Stimulated activated CD8-positive, alpha-beta memory T cell treated with anti-CD3 and anti-CD28 coated beads, Interleukin-2, amount 100 ng/mL, for 48 hours (primary cell): ENCODE data around the gene CEP112.
"Not testable (repeated sequence)": the region's sequence is repeated elsewhere in the genome, so short reads cannot be mapped to it uniquely, and the experiment has no call there.

Source experiments
- DNase-seq, 2 donors: peaks; one replicate each; pipeline ENCODE4 v3.0.0-alpha.2; 2020; ENCODE audit warnings: low read depth in 2 of 2

Gene CEP112

DNA sequence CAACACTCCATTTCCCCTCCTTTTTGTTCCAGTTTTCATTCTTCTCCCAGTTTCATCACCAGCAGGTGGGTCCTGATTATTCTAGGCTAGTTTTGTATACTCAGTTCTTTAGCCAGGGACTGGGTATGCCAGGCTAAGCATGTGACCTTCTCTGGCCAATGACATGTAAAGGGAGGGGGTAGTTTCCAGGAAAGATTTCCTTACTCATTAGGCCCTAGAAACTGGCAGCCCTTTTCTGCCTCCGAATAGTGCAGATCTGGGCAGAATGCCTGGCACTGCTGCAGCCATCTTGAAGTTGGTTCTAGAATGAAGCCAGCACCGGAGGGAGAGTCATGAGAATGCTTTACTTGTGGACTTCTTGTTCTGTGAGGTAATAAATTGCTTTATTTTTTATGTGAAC is 503.6 kb downstream of the CEP112 start:
- no peak for DNase-seq

DNA sequence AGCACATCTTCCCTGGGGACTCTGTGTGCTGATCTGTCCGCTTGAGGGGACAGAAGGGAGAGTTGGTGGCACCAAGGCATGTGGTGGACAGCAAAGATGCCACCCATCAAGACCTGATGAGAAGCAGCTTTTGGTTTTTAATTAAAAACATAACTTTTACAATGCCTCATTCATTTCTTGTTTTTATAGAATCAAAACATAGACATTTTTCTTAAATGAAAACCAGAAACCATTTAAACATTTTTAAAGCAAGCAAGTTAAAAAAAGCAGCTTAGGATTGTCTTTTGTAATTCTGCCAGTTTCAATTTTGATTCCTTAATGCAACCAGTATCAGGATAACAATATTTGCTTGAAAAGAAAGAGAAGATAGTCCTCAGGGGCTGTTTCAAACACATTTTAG is 506.8 kb downstream of the CEP112 start:
- no peak for DNase-seq

DNA sequence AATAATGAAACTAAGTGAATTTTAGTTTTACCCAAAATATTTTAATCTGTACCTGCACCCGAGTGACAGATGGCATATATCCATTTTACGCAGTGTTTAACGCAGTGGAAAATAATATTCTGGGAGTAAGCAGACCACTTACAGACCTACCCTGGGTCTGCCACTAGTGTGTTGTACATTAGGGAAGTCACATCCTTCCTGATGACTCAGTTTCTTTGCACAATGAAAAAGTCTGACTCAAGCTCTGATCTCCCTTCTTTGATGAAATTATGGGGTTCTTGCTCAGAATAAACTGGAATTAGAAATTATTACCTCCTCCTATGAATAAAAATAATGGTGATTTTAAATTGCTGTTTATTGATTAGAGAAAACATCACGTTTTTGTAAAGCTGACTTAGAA is 507.3 kb downstream of the CEP112 start:
- no peak for DNase-seq

DNA sequence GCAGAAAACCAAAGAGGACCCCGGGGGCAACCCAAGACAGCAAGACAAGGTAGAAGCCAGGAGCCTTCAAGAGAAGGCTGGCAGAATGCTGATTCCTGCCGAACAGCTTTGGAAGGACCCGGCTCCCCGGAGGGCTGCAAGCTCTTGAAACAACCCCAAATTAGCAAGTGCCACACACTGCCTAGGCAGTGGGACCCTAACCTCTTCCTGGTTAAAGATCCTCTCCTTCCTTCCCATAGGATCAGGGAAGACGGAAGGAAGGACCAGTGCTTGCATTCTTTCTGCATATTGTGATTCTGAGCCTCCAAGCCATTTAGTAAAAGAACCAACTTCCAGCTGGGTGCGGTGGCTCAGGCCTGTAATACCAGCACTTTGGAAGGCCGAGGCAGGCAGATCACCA is 508.5 kb downstream of the CEP112 start:
- no peak for DNase-seq

DNA sequence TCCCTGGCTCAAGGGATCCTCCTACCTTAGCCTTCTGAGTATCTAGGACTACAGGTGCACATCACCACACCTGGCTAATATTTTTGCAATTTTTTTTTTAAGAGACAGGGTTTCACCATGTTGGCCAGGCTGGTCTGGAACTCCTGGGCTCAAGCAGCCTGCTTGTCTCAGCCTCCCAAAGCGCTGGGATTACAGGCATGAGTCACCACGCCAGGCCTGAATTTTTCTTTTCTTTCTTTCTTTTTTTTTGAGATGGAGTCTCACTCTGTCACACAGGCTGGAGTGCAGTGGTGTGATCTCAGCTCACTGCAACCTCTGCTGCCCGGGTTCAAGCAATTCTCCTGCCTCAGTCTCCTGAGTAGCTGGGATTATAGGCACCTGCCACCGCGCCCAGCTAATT is 510.2 kb downstream of the CEP112 start:
- not testable (repeated sequence) for DNase-seq

DNA sequence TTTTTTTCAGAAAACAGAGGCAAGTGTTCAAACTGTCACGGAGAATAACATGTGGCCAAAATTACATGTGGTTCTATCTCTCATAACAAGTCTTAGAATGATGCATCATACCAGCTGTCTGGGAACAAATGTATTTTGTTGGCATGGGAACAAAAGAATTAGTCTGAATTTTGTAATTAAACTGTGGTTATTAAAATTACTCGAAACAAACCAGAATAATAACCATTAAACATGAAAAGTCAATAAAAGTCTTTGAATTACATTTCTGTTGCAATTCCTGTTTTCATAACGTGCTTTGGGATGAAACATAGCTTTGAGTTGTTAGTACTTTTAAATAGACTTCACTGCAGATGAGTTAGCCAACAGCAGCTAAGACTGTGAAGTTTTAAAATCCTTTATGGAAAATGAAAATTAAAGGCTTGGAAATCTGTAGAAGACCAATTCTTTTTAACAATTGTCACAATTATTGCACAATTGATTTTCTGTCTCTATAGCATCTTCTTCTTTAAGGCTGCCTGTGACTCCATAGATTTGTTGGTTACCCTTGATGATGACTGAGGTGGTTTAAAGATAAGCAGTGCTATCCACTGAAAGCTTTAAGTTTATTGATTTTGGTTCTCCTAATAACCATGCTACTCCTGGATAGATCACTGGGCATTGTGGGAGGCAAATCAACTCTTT is 512.6 kb downstream of the CEP112 start:
- DNase-seq = no peak

DNA sequence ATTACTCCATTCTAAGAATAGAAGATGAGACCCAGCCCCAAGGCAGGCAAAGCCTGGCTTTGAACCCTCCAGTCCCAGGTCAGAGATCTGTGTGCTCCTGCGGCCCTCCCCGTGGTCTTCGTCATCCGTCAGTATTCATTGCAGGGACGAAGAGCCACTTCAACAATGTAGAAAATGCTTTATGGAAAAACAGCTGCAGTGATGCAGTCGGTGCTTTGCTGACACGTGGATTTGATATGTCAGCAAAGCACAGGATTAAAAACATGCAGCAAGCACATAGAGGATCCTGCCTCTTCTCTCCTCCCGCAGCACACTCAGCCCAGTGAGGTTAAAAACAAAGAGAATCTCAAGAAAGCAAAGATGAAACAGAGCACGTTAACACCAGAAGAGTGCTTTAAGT is 513.4 kb downstream of the CEP112 start:
- DNase-seq = no peak

DNA sequence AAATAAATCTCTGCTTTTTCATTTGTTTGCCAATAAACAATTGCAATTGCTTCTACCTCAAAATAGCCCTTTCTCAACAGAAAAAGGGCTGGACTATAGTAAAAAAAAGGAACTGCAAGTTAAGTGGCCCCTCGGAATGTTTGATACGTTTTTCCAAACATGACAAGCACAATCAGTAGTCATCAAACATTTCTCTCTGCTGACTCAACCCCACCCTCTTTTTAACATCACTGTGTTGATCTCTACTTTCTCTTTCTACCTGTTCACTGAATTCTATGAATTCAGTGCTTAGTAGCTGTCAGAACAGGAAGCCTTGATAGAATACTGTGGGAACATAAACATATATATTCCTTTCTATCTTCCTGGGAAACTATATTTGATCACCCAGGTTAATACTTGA is 514.0 kb downstream of the CEP112 start:
- no peak for DNase-seq

DNA sequence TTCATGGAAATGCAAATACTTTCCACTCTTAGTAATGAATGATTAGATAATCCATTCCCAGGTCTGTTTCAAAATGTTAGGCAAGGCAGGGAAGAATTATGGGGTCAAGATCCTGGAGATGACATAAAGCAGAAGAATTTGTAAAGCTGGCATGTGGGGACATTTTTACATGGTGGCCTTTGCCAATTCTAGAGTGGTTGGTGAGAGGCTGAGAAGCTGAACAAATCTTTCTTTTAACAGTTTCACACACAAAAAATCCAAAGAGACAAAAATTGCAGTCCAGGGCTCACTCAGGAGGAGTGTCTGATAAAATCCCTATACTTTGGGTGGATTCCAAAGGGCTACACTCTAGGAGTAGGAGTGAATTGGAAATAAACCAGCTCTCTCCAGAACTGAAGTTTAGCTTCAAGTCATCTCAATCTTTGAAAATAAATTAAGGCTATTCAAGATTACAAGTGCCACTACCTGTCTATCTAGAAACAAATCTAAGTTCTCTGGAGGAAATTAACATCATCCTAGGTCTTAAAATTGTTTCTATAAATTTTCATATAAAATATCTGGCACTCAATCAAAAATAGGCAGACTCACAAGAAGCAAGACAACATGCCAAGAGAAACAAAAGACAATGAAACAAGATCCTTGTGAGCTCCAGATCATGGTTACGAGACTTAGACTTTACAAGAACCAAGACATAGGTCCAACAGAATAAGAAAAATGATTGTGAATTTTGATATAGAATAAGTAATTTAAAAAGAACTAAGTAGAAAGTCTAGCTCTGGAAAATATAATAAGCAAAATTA is 517.5 kb downstream of the CEP112 start:
- DNase-seq = no peak

DNA sequence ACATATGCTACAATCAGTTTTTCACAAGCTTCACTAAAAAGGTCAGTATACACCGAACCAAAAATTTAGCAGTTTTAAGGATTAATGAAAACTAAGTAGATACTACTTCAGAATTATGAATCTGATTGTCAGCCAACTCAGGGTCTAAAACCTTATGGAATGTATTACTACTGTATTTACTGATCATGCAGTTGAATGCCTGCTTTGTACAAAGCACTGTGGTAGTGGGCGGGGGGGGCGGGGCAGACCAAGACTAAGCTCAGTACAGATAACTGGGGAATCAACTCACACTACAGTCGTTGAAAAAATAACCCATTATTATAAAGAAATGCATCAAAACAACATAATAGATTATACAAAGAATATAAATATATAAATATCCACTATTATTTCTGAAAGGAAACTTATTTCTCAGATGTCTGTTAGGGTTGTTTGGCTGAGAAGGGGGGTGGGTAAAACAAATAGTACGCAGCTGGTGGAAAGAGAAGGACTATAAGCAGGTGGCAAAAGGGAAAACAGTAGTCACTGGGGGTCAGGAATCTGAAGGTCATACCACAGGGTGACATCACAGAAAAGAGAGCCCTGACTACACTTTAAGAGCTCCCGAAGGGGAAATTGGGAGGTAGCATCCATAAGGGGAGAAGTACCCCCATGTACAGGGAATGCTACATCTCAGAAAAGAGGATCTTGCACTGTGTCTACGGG is 521.1 kb downstream of the CEP112 start:
- no peak for DNase-seq

DNA sequence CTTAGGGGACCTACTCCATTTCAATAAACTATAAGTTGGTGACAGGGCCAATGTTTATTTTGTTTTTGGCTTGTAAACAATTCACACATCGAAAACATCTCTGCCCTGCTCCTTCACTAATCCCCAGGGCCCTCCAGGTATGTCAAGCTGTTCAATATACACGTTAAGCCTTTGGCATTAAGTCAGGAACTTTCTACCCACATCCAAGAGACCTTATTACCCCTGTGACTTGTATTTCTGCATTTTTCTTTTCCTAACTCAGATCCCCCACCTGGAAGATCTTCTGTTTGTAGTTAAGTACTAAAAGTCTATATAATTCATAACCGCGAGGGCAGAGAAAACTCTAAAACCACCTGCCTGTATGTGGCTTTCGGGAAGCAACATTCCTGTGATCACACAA is 523.7 kb downstream of the CEP112 start:
- no peak for DNase-seq

DNA sequence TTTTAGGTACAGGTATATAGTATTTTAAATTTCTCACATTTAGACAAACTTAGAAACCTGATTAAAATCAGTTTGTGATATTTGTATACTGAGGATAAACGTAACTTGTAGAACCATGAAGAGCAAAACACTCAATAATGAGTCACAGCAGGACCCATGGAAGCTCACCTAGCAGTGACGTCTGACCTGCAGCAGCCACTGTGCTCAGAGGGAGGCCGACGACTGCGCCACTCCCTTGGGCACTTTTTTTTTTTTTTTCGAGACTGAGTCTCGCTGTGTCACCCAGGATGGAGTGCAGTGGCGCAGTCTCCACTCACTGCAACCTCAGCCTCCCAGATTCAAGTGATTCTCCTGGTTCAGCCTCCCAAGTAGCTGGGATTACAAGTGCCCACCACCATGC is 524.3 kb downstream of the CEP112 start:
- DNase-seq = no peak

DNA sequence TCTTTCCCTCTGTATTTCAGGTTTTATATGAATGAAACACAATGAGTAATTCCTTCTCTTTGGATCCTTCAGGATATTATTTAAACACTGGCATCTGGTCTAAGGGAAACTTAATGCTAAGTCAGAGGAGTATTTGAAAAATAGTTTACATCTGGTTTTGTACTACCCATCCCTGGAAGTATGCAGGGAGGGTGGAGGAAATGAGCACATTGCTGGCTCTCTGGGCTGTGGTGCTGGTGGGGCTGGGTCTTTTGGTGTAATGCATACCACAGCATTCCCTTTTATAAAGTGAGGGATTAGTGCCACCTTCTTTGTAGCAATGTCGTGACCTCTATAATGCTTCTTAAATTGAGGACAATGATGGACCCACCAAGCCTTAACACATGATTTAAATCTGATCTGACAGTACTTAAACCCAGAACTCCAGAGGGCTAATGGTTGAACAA is 525.0 kb downstream of the CEP112 start:
- DNase-seq = no peak

DNA sequence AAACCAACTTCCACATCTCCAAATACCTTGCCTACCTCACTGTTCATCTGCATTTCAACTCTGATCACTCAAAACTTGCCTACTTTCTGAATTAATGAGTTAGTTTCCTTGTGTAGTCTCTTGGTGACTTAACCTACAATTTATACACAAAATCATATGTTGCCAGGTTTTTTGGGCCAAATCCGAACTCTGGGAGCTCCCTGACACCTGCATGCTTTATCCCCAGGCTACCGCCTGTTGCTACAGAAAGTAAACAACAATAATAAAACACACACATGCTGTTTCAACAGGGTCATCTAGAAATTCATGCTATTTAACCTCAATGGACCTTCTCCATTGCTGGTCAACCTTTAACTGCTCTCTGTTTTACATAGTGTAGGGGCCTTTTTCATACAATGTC is 526.0 kb downstream of the CEP112 start:
- DNase-seq = no peak

DNA sequence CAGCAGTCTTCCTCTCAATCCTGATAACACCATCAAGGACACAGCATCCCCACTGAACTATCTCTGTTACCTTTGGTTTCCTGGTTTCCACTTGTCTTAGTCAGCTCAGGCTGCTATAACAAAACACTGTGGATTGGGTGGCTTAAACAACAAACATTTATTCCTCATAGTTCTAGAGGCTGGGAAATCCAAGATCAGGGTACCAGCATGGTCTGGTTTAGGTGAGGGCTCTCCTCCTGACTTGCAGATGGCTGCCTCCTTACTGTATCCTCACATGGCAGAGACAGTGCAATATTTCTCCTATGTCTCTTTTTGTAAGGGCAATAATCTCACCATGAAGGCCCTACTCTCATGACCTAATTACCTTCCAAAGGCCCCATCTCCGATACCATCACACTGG is 527.2 kb downstream of the CEP112 start:
- DNase-seq = no peak

DNA sequence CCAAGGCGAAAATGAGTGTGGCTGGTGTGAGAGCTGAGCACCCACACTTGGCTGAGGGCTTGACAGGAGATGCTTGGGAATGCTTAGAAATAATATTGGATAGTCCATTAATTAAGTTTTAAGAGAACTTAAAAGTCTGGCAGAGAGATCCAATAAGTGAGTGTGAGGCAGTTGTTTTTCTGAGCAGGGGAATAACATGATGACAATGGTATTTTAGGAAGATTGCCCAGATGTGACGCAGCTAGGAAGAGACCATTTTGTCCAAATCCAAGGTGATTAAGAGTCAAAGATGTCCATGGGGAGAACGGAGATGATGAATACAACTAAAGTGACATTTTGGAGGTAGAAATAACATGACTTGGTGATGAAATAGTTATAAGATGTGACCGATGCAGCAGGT is 527.7 kb downstream of the CEP112 start:
- no peak for DNase-seq

DNA sequence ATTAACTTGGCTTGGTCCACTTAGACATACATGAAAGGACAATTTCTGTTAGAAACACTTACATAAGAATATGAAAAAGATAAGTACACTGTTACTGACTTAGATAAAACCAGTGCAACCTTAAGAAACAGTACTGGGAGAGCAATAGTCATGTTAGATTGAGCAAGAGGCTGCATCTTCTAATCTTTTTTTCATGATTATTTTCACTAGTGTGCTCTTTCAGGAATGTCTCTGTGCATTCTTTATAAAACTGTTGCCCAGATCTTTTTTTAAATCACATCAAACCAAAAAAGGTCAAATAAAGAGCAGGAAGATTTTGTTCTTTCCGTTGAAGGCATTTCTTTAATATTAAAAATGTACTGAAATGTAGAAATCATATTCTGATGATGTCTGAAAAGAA is 529.7 kb downstream of the CEP112 start:
- no peak for DNase-seq

DNA sequence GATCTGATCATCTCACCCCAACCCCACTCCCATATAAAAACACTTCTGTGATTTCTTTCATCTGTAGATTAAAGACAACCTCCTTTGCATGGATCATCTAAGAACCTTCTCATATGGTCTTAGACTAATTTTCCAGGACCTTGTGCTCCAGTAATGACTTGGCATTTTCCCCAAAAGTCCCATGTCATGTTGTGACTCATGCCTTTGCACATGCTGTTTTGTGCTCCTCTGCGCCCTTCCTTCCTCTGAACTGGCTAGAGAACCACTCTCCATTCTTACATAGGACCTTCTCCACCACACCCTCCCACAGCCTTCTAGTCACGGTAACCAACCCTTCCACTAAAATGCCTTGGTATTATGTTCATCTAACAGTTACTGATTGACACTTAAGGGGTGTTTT is 531.0 kb downstream of the CEP112 start:
- DNase-seq = no peak

DNA sequence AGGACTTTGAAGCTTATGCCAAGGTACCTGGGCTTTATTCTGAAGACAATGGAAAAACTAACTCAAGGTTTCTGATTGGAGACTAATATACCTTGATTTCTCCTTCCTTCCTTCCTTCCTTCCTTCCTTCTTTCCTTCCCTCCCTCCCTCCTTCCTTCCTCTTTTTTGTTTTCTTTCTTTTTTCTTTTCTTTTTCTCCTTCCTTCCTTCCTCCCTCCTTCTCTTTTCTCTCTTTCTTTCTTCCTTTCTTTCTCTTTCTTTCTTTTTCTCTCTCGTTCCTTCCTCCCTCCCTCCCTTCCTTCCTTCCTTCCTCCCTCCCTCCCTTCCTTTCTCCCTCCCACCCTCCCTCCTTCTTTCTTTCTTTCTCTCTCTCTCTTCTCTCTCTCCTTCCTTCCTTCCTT is 531.9 kb downstream of the CEP112 start:
- DNase-seq = no peak

DNA sequence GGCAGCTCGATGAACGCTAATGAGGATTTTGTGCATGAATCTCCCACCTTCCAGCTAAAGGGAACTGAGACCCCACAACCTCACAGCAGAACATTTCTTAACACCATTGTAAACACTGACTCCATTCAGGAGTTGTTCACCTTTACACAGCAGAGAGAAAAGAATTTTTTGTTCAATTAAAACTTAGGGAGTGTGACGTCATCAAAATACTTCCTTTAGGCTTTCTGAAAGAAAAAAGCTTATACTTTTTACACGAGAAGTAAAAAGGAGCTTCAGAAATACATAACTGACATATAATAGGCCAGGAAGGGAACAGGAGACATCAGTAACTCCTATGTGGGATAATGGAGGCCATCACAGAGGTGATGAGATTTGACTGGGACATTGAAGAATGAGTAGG is 532.4 kb downstream of the CEP112 start:
- no peak for DNase-seq

DNA sequence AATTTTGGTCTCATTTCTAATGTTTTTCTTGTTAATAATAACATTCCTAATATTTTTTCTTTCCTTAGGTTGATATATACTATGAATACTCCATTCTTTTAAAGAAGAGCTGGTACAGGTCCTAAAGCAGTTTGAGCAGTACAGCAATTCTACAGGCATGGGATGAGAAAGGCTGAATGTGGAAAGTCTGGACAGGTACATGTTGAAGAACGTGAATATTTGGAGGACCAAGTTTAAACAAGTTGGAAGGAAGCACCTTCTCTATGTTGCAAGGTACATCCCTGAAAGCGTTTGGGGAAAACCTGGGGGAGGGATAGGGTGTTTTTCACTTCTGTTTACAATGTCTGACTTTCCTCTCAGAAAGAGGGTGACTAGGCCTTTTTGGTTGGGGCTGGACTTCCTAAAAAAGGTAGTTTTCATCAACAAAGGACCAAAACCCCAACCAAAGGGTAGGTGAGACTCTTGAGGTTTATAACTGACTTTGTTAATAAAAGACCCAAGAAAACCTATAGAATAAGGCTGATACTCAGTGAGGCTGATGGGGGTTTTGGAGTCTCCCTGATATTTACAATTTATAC is 534.6 kb downstream of the CEP112 start:
- DNase-seq = no peak

DNA sequence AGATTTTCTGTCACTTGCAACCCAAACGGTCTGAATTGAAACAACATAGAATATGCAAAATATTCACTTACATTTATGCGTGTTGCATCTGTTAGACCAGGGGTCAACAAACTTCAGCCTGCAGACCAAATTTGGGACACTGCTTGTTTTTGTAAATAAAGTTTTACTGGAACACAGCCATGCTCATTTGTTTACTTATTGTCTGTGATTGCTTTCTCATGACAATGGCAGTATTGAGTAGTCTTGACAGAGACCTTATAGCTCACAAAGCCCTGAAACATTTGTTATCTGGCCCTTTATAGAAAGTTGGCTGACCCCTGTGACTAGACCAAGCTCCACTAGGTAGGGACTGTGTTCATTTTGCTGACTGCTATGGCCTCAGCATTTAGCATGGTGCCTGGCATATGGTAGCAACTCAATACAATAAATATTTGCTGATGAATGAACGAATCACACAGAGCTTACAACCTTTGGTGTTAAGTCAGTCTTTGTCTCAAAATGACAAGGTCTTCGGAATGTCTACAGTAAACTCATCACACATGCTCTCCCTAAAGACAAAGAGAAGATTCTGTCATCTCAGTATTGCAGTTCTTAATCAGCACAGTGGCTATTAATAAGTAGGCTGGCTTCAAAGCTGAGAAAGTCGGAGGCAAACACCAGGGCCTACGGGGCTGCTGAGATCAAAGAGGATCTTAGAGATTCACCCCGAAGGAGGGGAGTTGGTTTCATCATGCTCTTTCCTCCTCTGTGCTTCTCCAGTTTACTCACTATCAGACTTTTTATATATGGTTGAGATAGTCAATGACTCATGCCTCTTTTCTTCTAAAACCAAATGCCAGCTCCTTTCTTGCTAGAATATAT is 535.3 kb downstream of the CEP112 start:
- peak; percentile 3 to 35 for DNase-seq
